Loucy (cell line): ENCODE data around the gene TRIM37.
"Not testable (repeated sequence)": the region's sequence is repeated elsewhere in the genome, so short reads cannot be mapped to it uniquely, and the experiment has no call there.

Experiments
- H2AFZ ChIP-seq: fragments of 200-600 bp; sonication (generic); 2 replicates; pipeline ENCODE4 v1.6.0; 2016; ENCODE audit warnings: antibody characterized with exemption, mild to moderate bottlenecking, low read length, moderate library complexity
- H3F3A ChIP-seq: fragments of 200-600 bp; 2 replicates; pipeline ENCODE4 v1.6.0; 2016; ENCODE audit warnings: antibody characterized with exemption, low read depth, mild to moderate bottlenecking
- H3K27me3 ChIP-seq: fragments of 200-600 bp; sonication (generic); 2 replicates; pipeline ENCODE4 v1.6.1; 2014; ENCODE audit warnings: low read length, mild to moderate bottlenecking; ENCODE audit not compliant: insufficient read depth, poor library complexity, severe bottlenecking
- H3K36me3 ChIP-seq: fragments of 200-600 bp; sonication (generic); 2 replicates; pipeline ENCODE4 v1.6.1; 2016; ENCODE audit warnings: low read length; ENCODE audit not compliant: insufficient read depth
- H3K4me1 ChIP-seq: fragments of 200-600 bp; sonication (generic); 2 replicates; pipeline ENCODE4 v1.5.1; 2014; ENCODE audit warnings: low read length, mild to moderate bottlenecking; ENCODE audit not compliant: insufficient read depth, poor library complexity, severe bottlenecking
- H3K4me2 ChIP-seq: fragments of 200-600 bp; sonication (generic); 2 replicates; pipeline ENCODE4 v1.6.0; 2014; ENCODE audit warnings: antibody characterized with exemption, low read length, low read depth, mild to moderate bottlenecking; ENCODE audit not compliant: poor library complexity, severe bottlenecking
- H3K4me3 ChIP-seq: fragments of 200-600 bp; sonication (generic); 2 replicates; pipeline ENCODE4 v1.5.1; 2014; ENCODE audit warnings: low read length, mild to moderate bottlenecking, mixed read lengths; ENCODE audit not compliant: poor library complexity, severe bottlenecking
- H3K79me2 ChIP-seq: fragments of 200-600 bp; sonication (generic); 2 replicates; pipeline ENCODE4 v1.6.1; 2014; ENCODE audit warnings: low read length; ENCODE audit not compliant: insufficient read depth
- H3K9ac ChIP-seq: fragments of 200-600 bp; sonication (generic); 2 replicates; pipeline ENCODE4 v1.6.0; 2014; ENCODE audit warnings: mild to moderate bottlenecking, low read depth, low read length, moderate library complexity; ENCODE audit not compliant: poor library complexity, severe bottlenecking
- H3K9me2 ChIP-seq: fragments of 200-600 bp; sonication (generic); replicated peaks from 2 replicates; pipeline ENCODE4 v1.6.1; 2016; ENCODE audit warnings: low read depth, low read length, mixed read lengths
- H3K9me3 ChIP-seq: fragments of 200-600 bp; sonication (generic); 2 replicates; pipeline ENCODE4 v1.6.1; 2014; ENCODE audit warnings: mild to moderate bottlenecking, antibody characterized with exemption, low read length, low read depth; ENCODE audit not compliant: insufficient read depth
- H4K20me1 ChIP-seq: fragments of 200-600 bp; sonication (generic); 2 replicates; pipeline ENCODE4 v1.6.0; 2014; ENCODE audit warnings: antibody characterized with exemption, low read length, mild to moderate bottlenecking; ENCODE audit not compliant: insufficient read depth, poor library complexity, severe bottlenecking
- EZH2phosphoT487 ChIP-seq: fragments of 200-600 bp; IDR thresholded peaks from 2 replicates; pipeline ENCODE4 v1.6.1; 2018; ENCODE audit warnings: antibody characterized with exemption, mild to moderate bottlenecking, moderate library complexity, borderline replicate concordance
- TF ChIP-seq, protein P1 (sequence below): fragments of 200-600 bp; sonication (generic); conservative IDR thresholded peaks from 2 replicates; pipeline ENCODE4 v1.5.1; 2014; ENCODE audit warnings: mild to moderate bottlenecking, antibody characterized with exemption, low read length

Gene TRIM37

GRCh38 chr17:58956997-58957724, 149.5 kb downstream of the TRIM37 start:
- Histone ChIP-seq H3K79me2 (no peaks in the 10 kb centered on the region), H3F3A (no peaks in the 10 kb centered on the region), H3K9ac (no peak overlapping the region), H3K27me3 (no peaks in the 10 kb centered on the region), H3K4me3 (no peak overlapping the region), H3K4me2 (no peak overlapping the region), H3K4me1 (peaks cover 7% of the 10 kb centered on the region), H3K36me3 (no peaks in the 10 kb centered on the region), H3K9me3 (no peaks in the 10 kb centered on the region), H2AFZ (no peak overlapping the region), H4K20me1 (no peaks in the 10 kb centered on the region), H3K9me2 (no peaks in the 10 kb centered on the region)
- no peak for TF ChIP-seq EZH2phosphoT487
- TF ChIP-seq, protein P1, sequence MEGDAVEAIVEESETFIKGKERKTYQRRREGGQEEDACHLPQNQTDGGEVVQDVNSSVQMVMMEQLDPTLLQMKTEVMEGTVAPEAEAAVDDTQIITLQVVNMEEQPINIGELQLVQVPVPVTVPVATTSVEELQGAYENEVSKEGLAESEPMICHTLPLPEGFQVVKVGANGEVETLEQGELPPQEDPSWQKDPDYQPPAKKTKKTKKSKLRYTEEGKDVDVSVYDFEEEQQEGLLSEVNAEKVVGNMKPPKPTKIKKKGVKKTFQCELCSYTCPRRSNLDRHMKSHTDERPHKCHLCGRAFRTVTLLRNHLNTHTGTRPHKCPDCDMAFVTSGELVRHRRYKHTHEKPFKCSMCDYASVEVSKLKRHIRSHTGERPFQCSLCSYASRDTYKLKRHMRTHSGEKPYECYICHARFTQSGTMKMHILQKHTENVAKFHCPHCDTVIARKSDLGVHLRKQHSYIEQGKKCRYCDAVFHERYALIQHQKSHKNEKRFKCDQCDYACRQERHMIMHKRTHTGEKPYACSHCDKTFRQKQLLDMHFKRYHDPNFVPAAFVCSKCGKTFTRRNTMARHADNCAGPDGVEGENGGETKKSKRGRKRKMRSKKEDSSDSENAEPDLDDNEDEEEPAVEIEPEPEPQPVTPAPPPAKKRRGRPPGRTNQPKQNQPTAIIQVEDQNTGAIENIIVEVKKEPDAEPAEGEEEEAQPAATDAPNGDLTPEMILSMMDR = no peak

DNA sequence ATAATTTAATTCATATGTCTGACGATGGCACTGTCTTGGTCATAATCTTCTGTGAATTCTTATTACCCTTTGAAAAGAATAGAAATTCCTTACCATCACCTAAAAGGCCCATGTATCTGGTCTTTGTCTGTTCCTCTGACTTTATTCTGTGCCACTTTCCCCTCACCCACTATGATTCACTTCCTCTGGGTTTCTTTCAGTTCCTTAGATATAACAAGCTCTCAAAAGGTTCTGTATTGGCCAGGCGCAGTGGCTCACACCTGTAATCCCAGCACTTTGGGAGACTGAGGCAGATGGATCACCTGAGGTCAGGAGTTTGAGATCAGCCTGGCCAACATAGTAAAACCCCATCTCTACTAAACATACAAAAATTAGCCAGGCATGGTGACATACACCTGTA, 152.3 kb downstream of the TRIM37 start:
- H3K9ac ChIP-seq, H3K4me3 ChIP-seq, H3K79me2 ChIP-seq, H3F3A ChIP-seq, H3K4me1 ChIP-seq, H3K9me3 ChIP-seq, H3K36me3 ChIP-seq, H4K20me1 ChIP-seq, H3K27me3 ChIP-seq, H3K9me2 ChIP-seq: not testable (repeated sequence)
- peak overlapping the region; percentile 3 for H3K4me2 ChIP-seq
- peak overlapping the region; percentile 2; the same call in 1 of the 2 replicates for H2AFZ ChIP-seq

DNA sequence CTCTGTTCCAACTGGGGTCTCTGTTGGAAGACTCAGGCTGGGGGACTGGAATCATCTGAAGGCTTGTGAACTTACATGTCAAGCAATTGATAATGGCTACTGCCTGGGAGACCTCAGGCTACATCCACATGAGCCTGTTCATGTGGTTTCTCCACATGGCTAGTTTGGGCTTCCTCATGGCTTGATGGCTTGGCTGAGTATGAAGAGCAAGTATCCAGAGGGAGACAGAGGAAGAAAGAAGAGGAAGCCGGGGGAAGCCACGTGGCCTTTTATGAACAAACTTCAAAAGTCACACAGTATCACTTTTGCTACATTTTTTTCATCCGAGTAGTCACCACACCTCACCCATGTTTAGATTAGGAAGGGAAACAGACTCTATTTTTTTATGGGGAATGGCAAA, 158.9 kb downstream of the TRIM37 start:
- Histone ChIP-seq H3K9me2 (no peaks in the 10 kb centered on the region), H3F3A (no peaks in the 10 kb centered on the region), H3K27me3 (peaks cover 4% of the 10 kb centered on the region), H3K9ac (no peak overlapping the region), H3K36me3 (no peaks in the 10 kb centered on the region), H2AFZ (no peak overlapping the region), H3K4me3 (no peak overlapping the region), H4K20me1 (no peaks in the 10 kb centered on the region), H3K79me2 (no peaks in the 10 kb centered on the region), H3K4me2 (no peak overlapping the region), H3K4me1 (no peaks in the 10 kb centered on the region), H3K9me3 (peaks cover 7% of the 10 kb centered on the region)
- TF ChIP-seq, protein P1 = no peak
- TF ChIP-seq EZH2phosphoT487 = no peak

GRCh38 chr17:58947411-58947810, 159.3 kb downstream of the TRIM37 start:
- H2AFZ ChIP-seq = no peak overlapping the region
- TF ChIP-seq EZH2phosphoT487 = no peak
- TF ChIP-seq, protein P1 = no peak
- no peaks in the 10 kb centered on the region for H3K4me1 ChIP-seq
- H3K9ac ChIP-seq = no peak overlapping the region
- no peaks in the 10 kb centered on the region for H3K9me2 ChIP-seq
- no peaks in the 10 kb centered on the region for H3F3A ChIP-seq
- H3K9me3 ChIP-seq = peaks cover 7% of the 10 kb centered on the region
- H4K20me1 ChIP-seq = no peaks in the 10 kb centered on the region
- H3K4me2 ChIP-seq = no peak overlapping the region
- H3K4me3 ChIP-seq = no peak overlapping the region
- H3K36me3 ChIP-seq = no peaks in the 10 kb centered on the region
- H3K27me3 ChIP-seq = peaks cover 4% of the 10 kb centered on the region
- H3K79me2 ChIP-seq = no peaks in the 10 kb centered on the region
